ENCODE results near the gene RUSC1. TPM values are rescaled to one million over a fixed set of nuclear protein-coding genes. Genes with fewer than 3 reads are reported as not detected.

Gene RUSC1
- total and polyA plus RNA-seq, 2 of the 8 experiments (the other 6 are each of a cell fraction or from before 2014, with no cell fraction given) = 54.6 to 90.4 TPM

DNA sequence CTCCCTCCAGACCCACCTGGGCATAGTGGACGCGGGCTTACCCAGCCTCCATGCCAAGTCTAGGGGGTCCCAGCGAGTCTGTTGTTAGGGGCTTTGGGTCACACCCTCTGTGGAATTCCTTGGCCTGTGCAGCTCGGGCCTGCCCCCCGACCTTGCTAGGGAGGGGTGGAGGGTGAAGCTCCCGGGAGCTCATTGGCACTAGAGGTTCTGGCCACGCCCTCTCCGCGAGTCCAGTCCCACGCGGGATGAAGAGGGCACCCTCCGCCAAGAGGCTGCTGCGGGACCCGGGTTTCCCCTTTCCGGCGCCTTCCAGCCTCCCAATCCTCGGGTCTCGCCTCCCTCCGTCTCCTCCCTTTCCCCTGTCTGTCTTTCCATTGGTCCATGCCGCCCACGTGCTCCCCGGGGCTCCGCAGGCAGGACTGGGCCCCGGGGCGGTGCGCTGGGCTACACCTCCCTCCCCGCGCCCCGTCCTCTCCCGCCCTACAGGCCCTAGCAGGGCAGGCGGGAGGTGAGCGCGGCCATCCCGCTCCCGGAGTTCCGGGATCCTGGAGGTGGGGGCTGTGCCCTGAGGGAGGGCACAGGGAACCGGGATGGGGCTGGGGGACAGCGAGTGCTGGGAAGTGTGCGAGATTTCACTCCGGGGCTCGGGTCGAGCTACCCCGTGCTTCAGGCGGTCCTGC, 3.5 kb downstream of the RUSC1 start:
- Histone ChIP-seq H3K56ac (replicated peaks; ENCODE audit: insufficient read length, low read depth, low read length) (peak overlapping the region; percentile 90), H3K9ac (replicated peaks in 1 of 4; ENCODE audit: extremely low read depth in 1 of 4, low read depth in 3 of 4, low read length in 3 of 4) (peak overlapping the region; percentile 39 to 68 (median 66); a peak in 6 of 7 replicates), H2BK120ac (replicated peaks; ENCODE audit: low read depth, low read length) (no peak overlapping the region), H2AFZ (ENCODE audit: low read length) (peak overlapping the region; percentile 68; the same call in 1 of the 2 replicates), H3K79me2 (ENCODE audit: control insufficient read depth in 1 of 2, insufficient read depth in 2 of 2, low read length in 2 of 2) (peaks cover 0 to 4% of the 10 kb centered on the region in 2 experiments; a peak in 1 of 4 replicates), H4K8ac (ENCODE audit: extremely low read depth, insufficient read depth, low read length) (peak overlapping the region; percentile 86), H3K4me2 (ENCODE audit: insufficient read depth in 1 of 2, low read depth in 2 of 2, low read length in 2 of 2) (peak overlapping the region; percentile 73 to 97), H4K5ac (ENCODE audit: insufficient read length, low read depth, low read length) (peak overlapping the region; percentile 95), H3K27me3 (replicated peaks in 1 of 4; ENCODE audit: control insufficient read depth in 3 of 4, extremely low read depth in 1 of 4, insufficient read depth in 3 of 4, low read length in 3 of 4) (peaks cover 0 to 5% (median 3%) of the 10 kb centered on the region in 4 experiments; a peak in 4 of 7 replicates), H4K20me1 (replicated peaks in 1 of 2; ENCODE audit: control insufficient read depth in 1 of 2, insufficient read depth in 2 of 2, low read length in 2 of 2) (peaks cover 8 to 11% of the 10 kb centered on the region in 2 experiments), H2AK5ac (ENCODE audit: low read depth, low read length) (no peak overlapping the region), H3K4me3 (ENCODE audit: extremely low read depth in 1 of 4, insufficient read depth in 2 of 4, low read depth in 3 of 4, low read length in 4 of 4) (peak overlapping the region; percentile 82 to 95 (median 90)), H3K9me3 (ENCODE audit: insufficient read depth in 2 of 2, low read depth in 1 of 2, low read length in 1 of 2) (no peaks in the 10 kb centered on the region), H2BK5ac (ENCODE audit: low read depth, low read length) (peak overlapping the region; percentile 83; the same call in 1 of the 2 replicates), H2BK20ac (ENCODE audit: low read length) (no peak overlapping the region), H3K4me1 (replicated peaks in 1 of 4; ENCODE audit: control insufficient read depth in 3 of 4, insufficient read depth in 4 of 4, low read length in 3 of 4) (peaks cover 8 to 26% (median 14%) of the 10 kb centered on the region in 4 experiments; a peak in 6 of 7 replicates), H3K23me2 (ENCODE audit: low read depth, low read length) (peaks cover 16% of the 10 kb centered on the region; the same call in 1 of the 2 replicates), H3K36me3 (ENCODE audit: control insufficient read depth in 2 of 4, insufficient read depth in 4 of 4, low read length in 3 of 4) (peaks cover 0 to 23% (median 5%) of the 10 kb centered on the region in 4 experiments; a peak in 4 of 8 replicates), H3K14ac (ENCODE audit: insufficient read length) (no peak overlapping the region), H4K91ac (replicated peaks; ENCODE audit: insufficient read length, low read length) (peak overlapping the region; percentile 79), H3K4ac (replicated peaks; ENCODE audit: insufficient read length, low read depth, low read length) (peak overlapping the region; percentile 66), H3K27ac (ENCODE audit: low read depth, low read length) (peak overlapping the region; percentile 67; the same call in 1 of the 2 replicates), H2BK12ac (ENCODE audit: low read depth, low read length) (0 out of 2 replicates have a peak overlapping the region, but pooled peaks have one; percentile 39), H3K23ac (ENCODE audit: insufficient read length) (no peak overlapping the region), H2BK15ac (ENCODE audit: low read length) (peak overlapping the region; percentile 97; the same call in 1 of the 2 replicates), H3K79me1 (ENCODE audit: low read depth, low read length) (peaks cover 4% of the 10 kb centered on the region), H3K18ac (ENCODE audit: extremely low read depth, low read length) (peak overlapping the region; percentile 78; the same call in 1 of the 2 replicates)
- CTCF ChIA-PET (ENCODE audit: partially characterized antibody) = interaction anchor here (0.6 to 15.0 kb wide), 13 partner anchors 12 to 97 kb away, joined by 3 to 227 read pairs (median 7); partner anchors contain the start of genes CLK2, ENTREP3 and PKLR
- POLR2A ChIA-PET (ENCODE audit: partially characterized antibody) = interaction anchor here (0.8 to 2.2 kb wide), 13 partner anchors 9 to 358 kb away, joined by 3 to 11 read pairs (median 5); partner anchors contain the start of genes CLK2, ENTREP3, FDPS and MTX1
- DNase-seq (ENCODE audit: low read depth in 1 of 2, low spot score in 2 of 2) (peak; percentile 77 to 93), FAIRE-seq (no peak)
- WGBS, 2 experiments (ENCODE audit: extremely low coverage in 1 of 2, insufficient coverage in 1 of 2, insufficient read length in 1 of 2, insufficient replicate concordance in 2 of 2, low coverage in 1 of 2, low lambda C conversion rate in 2 of 2, missing lambda C conversion rate in 1 of 2) = 0% methylated on average over 29 of the region's 44 CpGs; no CpG with 5 or more reads in 1 of the 2 experiments
- no peak for TF ChIP-seq GTF2F1 (IDR thresholded peaks at IDR 0.05; ENCODE audit: borderline replicate concordance, low read depth, low read length)
- TF ChIP-seq PHF8 (conservative IDR thresholded peaks at IDR 0.05; ENCODE audit: low read depth, low read length) = peak; percentile 53
- TF ChIP-seq CEBPB (IDR thresholded peaks at IDR 0.05; ENCODE audit: low read depth, low read length) = no peak
- TF ChIP-seq SAP30 (IDR thresholded peaks at IDR 0.05; ENCODE audit: insufficient read depth, insufficient replicate concordance, low read length) = no peak
- no peak for TF ChIP-seq RXRA (IDR thresholded peaks at IDR 0.05; ENCODE audit: insufficient read depth, low read depth, low read length)
- TF ChIP-seq, protein P1, sequence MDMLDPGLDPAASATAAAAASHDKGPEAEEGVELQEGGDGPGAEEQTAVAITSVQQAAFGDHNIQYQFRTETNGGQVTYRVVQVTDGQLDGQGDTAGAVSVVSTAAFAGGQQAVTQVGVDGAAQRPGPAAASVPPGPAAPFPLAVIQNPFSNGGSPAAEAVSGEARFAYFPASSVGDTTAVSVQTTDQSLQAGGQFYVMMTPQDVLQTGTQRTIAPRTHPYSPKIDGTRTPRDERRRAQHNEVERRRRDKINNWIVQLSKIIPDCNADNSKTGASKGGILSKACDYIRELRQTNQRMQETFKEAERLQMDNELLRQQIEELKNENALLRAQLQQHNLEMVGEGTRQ (IDR thresholded peaks at IDR 0.05; ENCODE audit: low read length) = peak; percentile 97
- TF ChIP-seq HDAC6 (IDR thresholded peaks at IDR 0.05; ENCODE audit: low read depth, low read length) = no peak
- TF ChIP-seq SIRT6 (IDR thresholded peaks at IDR 0.05; ENCODE audit: low read length) = no peak
- no peak for TF ChIP-seq JUND (IDR thresholded peaks at IDR 0.05; ENCODE audit: low read length)
- no peak for TF ChIP-seq JUN (IDR thresholded peaks at IDR 0.05; ENCODE audit: low read depth, low read length)
